NCI-H1436 (cell line): ENCODE data around the gene GTF2IRD1.

Source experiments
- DNase-seq: peaks from one replicate; lab custom pipeline; 2025; lab: John Stamatoyannopoulos, UW

The GTF2IRD1 gene

GRCh38 chr7:74567318-74567668, 113.6 kb downstream of the GTF2IRD1 start:
- no peak for DNase-seq

GRCh38 chr7:74568658-74569057, 115.0 kb downstream of the GTF2IRD1 start:
- no peak for DNase-seq

- DNase-seq, result no peak
Observed at GRCh38 chr7:74569501-74570075, 115.9 kb downstream of the GTF2IRD1 start.

- DNase-seq, result no peak
Observed at GRCh38 chr7:74570533-74571156, 116.9 kb downstream of the GTF2IRD1 start.

- no peak for DNase-seq
Observed at GRCh38 chr7:74572301-74572979, 118.7 kb downstream of the GTF2IRD1 start.

- DNase-seq, result no peak
Observed at GRCh38 chr7:74573512-74573911, 119.8 kb downstream of the GTF2IRD1 start.

- no peak for DNase-seq
Observed at GRCh38 chr7:74575083-74575784, 121.5 kb downstream of the GTF2IRD1 start.

GRCh38 chr7:74575811-74576210, 122.1 kb downstream of the GTF2IRD1 start:
- DNase-seq, result no peak

GRCh38 chr7:74579800-74580685, 126.3 kb downstream of the GTF2IRD1 start:
- no peak for DNase-seq

GRCh38 chr7:74581916-74582440, 128.3 kb downstream of the GTF2IRD1 start:
- DNase-seq, result no peak

- DNase-seq, result no peak
Observed at GRCh38 chr7:74582447-74583039, 128.8 kb downstream of the GTF2IRD1 start.

- no peak for DNase-seq
Observed at GRCh38 chr7:74583630-74584029, 129.9 kb downstream of the GTF2IRD1 start.

GRCh38 chr7:74584160-74584954, 130.7 kb downstream of the GTF2IRD1 start:
- no peak for DNase-seq

GRCh38 chr7:74585844-74586243, 132.1 kb downstream of the GTF2IRD1 start:
- DNase-seq, result no peak

GRCh38 chr7:74586258-74587175, 132.8 kb downstream of the GTF2IRD1 start:
- no peak for DNase-seq

- DNase-seq, result peak; percentile 36
Observed at GRCh38 chr7:74587435-74588126, 133.9 kb downstream of the GTF2IRD1 start.

- no peak for DNase-seq
Observed at GRCh38 chr7:74590813-74591212, 137.1 kb downstream of the GTF2IRD1 start.

GRCh38 chr7:74598558-74598957, 144.9 kb downstream of the GTF2IRD1 start:
- DNase-seq, result no peak

GRCh38 chr7:74599244-74599643, 145.5 kb downstream of the GTF2IRD1 start:
- DNase-seq, result no peak
